Inflammatory macrophage (primary cell): ENCODE measurements around the gene SESN3.
"Not testable (repeated sequence)": the region's sequence is repeated elsewhere in the genome, so short reads cannot be mapped to it uniquely, and the experiment has no call there.

Experiments used
- DNase-seq, 2 donors: peaks; one replicate each; pipeline ENCODE4 v3.0.0-alpha.2; 2020 to 2022
- total RNA-seq, 18 experiments: gene quantifications; one replicate each; lab custom pipeline; 2026; ENCODE audit warnings: mixed read lengths in 6 of 18, inconsistent platforms in 2 of 18; lab: John Stamatoyannopoulos, UW

Gene SESN3, protein sequence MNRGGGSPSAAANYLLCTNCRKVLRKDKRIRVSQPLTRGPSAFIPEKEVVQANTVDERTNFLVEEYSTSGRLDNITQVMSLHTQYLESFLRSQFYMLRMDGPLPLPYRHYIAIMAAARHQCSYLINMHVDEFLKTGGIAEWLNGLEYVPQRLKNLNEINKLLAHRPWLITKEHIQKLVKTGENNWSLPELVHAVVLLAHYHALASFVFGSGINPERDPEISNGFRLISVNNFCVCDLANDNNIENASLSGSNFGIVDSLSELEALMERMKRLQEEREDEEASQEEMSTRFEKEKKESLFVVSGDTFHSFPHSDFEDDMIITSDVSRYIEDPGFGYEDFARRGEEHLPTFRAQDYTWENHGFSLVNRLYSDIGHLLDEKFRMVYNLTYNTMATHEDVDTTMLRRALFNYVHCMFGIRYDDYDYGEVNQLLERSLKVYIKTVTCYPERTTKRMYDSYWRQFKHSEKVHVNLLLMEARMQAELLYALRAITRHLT
- total RNA-seq: 8.0 to 236 (median 36.6) reads per million in 18 experiments

DNA sequence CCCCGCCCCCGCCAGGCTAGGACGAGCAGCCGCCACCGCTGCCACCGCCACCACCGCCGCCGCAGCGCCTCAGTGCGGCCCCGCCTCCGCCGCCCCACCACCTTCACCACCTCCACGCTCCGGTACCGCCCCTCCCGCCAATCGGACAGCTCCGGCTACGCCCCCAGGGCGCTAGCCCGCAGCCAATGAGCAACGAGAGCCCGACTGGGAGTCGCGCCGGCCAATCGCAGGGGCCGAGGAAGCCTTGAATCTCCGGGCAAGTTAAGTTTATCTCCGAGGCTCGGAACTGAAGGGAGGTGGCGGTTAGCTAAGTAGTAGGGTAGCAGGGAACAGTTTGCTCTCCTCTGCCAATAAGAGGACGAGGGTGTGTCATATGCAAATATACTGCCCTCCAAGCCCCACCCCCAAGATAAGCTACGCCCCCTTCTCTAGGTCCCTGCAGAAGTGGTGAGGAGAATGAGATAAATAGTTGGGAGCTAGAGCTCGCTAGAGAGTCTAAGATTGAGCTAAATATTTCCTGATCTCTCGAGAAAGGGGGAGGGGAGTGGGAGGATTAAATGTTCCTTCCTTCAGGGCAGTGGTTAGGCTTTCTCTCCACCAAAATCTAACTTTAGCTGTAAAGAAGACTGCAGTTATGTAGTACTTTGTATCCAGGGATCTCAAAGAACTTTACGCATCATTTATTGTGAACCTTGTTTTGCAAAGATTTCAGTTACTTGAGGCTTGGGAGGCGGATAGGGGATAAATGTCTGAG lies at the start of gene SESN3:
SESN3 (minus strand) TSS at position 76 of the 754 bp plus-strand sequence. CDS start 342 bp downstream, outside the sequence.
- peak; percentile 99 for DNase-seq

DNA sequence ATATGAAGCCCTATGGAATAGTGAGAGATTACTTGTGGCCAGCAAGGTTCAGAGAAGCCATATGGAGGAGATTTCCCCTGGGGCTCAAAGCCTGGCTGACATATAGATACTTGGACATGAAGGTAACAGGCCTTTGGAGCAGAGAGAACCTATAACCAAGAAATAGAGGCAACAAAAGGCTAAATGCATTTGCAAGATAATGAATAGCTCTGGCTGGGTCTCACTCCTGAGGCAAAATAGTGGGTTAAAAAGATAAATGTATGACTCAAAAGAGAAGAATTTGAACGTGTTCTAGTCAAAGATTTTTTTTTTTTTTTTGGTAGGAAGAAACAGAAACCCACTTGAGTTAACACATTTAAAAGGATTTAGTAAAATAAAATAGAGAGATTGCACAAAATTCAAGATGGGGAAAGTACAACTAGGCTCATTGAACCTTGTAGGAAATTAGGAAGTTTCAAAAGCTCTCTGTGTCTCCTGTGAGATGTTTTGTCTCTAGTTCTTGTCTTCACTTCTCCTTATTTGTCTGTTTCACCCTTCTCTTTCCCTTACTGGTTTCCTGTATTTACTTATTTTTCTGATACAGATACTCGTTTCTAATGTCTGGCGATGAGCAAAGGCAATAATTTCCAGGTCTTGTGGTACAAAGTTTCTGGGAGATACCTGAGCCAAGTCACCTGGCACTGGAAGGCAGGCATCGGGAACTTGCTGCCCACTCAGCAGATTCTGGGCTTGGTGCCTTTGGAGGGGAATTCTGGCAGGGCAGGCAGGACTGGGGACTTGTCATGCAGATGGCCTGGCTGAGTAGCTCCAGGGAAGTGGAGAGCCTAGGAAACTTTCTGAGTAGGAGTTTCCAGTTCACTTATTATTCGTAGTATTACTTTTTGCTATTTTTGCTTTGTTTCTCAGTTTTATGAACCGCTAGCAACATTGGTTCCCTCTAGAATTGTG lies 49.2 kb upstream of the SESN3 start:
- peak; percentile 24 to 63 for DNase-seq

DNA sequence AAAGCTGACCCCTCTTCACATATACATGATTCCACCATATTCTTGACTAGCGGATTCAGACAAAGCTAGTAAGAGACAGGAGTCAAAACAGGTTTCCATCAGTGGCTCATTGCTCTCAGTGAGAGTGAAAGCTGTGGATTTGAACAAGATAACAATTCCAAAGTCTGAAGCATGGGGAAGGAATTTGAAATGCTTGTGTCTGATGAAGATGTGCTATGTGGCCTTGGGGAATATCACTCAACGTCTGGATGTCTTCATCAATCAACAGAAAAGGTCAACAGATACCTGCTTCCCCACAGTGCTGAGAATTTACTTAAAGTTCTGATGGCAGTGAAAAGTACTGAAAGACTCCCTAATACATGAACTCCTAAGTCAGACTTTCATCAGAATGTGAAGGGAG lies 46.9 kb upstream of the SESN3 start:
- DNase-seq: no peak

DNA sequence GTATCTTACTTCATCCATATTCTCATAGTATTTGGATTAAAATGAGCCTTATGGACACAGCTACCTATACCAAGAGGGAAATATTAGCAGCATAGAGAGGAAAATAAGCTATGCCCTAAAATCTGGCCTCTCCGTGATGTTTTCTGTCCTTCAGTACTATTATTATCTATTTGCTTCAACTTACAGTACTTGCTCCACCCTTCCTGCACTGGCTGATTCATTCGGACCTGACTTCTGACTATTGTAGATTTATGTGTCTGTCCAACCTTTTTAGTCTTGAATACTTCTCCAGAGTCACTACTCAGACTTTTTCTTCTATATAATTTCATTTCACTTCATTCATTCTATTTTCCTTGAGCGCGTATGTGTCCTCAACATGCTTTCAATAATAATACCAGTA lies 45.1 kb upstream of the SESN3 start:
- no peak for DNase-seq

DNA sequence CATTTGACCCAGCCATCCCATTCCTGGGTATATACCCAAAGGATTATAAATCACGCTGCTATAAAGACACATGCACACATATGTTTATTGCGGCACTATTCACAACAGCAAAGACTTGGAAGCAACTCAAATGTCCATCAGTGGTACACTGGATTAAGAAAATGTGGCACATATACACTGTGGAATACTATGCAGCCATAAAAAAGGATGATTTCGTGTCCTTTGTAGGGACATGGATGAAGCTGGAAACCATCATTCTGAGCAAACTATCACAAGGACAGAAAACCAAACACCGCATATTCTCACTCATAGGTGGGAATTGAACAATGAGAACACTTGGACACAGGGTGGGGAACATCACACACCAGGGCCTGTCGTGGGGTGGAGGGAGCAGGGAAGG lies 42.6 kb upstream of the SESN3 start:
- DNase-seq: not testable (repeated sequence)

DNA sequence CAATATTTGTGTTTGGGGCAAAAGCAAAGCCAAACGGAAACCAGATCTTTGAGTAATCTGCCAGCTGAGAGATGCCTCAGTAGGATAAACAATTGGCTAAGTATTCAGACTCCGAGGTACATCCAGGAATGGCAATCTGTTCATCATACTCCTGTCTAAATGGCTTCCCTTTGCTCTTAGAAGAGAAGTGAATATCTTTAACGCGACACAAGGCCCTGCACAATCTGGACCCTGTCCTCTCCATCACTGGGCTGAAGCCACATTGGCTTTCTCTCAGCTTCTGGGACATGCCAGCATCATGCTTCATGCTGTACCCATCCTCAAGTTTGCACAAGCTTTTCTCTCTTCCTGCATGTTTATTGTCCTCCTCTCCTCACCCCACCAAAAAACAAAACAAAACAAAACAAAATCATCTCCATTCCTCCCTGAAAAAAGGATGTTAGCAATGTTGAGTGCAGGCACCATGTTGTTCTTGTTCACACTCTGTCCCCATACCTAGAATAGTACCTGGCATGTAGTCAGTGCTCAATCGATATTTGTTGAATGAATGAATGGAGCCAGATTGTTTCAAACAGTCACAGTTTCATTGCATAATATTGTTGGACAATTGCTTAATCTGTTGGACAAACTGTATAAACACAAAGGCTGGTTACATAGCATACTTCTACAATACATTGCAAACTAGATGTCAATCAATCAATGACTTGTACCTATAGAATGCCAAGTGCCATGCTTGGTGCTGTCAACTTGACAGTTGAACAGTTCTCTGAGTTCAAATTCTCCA lies 38.2 kb upstream of the SESN3 start:
- no peak for DNase-seq

DNA sequence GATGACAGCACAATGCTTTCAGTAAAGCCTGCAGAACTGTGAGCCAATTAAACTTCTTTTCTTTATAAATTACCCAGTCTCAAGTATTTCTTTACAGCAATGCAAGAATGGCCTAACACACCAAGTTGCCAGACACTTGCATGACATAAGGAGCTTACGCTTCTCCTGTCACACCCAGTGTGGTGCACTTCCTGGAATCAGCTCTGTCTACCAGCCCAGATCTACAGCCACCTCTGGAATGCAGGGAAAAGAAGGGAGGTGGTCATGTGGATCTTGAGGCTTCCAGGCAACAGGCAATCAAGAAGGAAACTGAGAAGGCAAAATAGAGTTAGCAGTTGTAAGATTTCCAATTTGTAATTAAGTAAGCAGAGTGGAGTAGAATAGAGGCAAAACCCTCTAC lies 37.4 kb upstream of the SESN3 start:
- peak in 1 of 2 donors; percentile 34 for DNase-seq

DNA sequence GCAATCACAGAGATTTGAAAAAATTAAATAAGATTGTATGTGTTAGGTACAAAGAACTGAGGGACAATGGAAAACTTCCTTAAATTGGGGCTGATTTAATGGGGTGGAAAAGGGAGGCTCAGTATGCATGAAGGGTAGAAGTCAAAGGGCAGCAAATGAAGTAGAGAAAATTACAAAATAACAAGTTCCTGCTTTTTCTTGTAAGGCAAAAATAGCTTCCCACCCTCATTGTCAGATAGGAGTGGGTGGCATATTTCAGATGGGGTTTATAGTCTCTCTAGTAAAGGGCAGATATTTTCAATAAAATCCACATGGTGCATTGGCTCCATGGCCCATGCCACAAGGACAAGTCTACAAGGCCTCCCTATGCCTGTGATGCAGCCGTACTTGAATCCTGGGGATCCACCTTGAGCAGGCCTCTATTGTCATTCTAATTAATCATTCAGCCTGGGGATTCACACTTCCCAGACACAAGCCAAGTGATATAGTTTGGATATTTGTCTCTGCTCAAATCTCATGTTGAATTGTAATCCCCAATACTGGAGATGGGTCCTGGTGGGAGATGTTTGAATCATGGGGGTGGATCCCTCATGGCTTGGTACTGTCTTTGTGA lies 36.7 kb upstream of the SESN3 start:
- DNase-seq: peak; percentile 58 to 66

DNA sequence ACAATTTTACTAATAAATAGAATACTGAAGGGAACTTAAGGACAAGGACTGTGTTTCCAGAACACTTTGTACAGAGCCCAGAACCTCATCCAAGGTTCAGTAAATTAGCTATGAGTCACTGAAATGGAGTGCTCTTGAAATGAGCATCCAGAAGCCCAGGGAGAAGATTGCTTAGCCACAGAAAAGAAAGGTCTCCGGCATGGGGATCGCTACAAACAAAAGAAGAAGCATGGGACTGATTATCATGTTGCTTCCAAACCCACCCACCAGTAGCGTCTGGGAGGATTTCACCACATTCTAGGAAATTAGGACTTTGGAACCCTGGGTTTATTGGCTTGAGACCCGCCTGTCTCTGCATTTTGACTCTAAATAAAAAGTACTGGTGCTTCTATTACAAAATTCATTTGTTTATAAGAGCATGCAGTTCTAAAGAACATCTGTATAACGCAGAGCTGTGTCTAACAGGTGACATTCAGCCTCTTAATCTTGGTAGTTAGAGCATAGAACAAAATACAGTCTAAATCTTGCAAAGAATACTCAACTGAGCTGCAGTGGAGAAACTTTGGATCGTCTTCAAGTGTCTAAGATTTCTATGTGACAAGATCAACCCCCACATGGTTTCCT lies 35.9 kb upstream of the SESN3 start:
- peak; percentile 11 to 18 for DNase-seq

DNA sequence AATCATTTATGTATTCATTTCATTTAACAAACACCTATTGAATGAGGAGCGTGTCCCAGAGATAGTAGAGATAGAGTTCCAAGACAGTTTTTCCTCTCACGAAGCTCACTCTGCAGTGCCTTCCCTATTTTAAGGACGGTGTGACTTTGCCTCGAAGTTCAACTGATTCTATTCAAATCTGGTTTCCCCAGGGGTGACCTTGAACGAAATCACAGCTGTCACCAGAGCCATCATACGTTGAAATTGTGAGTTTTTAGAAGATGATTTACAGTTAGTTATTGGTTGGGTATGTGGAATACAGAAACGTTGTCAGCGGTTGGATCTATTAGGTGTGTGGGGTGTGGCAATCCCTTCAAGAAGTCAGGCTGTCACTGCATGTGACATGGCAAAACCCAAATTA lies 33.9 kb upstream of the SESN3 start:
- DNase-seq: no peak

DNA sequence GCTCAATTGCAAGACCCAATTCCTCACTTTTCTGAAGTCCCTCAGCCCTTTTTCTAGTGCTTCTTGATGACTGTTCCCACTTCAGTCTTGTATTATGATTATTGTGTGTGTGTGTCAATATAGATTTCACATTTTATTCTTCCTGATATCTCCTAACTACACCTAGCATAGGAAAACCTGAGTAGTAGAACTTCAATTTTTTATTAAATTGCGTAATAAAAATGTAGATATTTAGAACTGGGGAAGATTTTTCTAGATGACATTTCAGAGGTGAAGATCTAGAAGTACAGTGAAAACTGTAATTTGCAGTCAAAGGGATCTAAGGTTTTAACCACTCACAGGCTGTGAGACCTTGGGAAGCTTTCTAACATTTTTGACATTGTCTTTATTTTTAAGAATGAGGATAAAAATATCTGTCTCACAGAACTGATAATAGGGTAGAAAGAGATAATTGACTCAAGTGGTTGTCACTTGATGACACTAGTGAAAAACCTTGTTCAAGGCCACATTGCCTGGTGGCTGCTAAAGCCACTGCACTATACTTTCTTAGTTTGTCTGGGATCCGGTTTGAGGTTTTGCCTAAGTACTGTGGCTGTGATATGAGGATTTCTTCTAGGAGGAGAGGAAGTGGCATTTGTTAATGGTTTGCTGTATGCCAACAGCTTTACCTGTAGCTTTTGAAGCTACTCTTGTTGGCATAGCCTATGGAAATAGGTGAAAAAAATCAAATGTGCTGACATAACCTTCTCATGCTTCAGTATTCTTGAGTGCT lies 32.2 kb upstream of the SESN3 start:
- no peak for DNase-seq

DNA sequence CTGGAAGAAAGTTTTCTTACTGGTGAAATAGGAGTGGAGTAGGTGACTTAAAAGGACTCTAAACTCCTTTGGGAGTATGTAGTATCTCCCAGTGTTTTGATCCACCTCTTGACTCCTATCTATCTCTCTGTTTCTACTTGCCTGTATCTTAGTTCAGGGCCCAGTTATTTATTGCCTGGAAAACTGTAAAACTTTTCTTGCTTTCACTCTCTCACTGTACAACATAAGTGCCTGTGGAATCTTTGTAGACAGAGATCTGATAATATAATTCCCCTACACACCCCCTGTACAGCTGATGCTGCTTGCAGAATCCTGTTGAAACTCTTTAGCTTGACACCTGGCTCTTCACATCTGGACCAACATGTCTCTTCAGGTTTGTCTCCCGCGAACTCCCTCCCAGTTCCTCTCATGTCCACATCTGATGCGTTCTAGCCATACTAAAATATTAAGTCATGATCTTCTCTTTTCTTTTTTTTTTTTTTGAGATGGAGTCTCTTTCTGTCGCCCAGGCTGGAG lies 26.5 kb upstream of the SESN3 start:
- DNase-seq: no peak

DNA sequence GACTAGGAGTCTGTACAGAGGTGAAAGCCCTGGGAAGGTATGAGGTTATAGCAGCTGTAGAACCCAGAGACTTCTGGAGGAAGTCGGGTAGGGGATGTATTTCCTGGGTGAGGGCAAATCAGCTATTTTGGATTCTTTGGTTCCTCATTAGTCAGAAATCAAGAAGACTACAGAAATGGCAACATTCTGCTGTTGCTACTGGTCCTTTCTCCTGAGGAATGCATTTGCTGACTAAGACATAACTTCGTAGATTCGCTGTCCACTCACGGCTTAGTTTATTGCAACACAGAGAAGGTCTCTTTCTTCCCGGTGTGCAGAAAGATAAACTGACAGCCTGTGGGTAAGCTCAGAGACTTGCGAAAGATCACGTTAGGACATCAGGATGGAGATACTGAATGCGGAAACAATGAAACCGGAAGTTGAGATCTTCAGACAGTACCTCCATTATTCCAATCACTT lies 25.3 kb upstream of the SESN3 start:
- DNase-seq: peak; percentile 58 to 80

DNA sequence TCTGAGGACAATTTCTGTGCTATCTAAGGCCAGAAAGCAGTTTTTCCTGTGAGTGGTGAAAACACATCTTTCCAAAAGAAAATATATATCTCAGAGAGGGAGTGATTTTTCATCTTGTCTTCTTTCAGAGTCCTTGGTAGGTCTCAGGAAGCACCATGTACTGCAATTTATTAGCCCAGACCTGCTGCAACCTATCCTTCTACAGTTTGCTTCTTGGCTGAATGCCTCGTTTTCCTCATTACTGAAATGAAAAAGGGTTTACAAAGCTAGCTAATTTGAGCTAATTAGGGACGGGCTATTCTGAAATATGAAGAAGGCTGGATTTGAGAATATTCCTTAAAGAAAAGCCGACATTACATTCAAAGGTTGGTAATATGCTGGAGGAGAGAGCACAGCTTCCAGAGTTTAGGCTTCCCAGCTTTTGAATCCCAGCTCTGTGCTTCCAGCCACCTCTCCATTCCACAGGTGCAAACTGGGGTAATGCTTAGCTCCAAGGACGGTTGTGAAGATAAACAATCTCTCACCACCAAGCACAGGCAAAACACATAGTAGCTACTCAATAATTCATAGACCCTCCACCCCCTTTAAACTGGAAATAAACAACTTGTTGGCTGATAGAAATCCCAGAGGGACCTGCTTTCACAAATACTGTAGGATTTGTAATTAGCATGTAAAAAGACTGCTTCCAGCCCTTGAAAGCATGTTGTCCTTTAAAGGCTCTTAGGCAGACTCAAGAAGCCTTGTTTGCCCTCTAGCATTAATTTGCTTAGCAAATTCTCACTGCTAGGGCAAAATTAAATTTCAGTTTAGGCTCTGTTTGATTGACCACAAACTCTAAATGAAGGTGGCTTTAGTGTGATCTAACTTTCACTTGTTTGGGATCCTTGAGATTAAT lies 24.5 kb upstream of the SESN3 start:
- DNase-seq: no peak

DNA sequence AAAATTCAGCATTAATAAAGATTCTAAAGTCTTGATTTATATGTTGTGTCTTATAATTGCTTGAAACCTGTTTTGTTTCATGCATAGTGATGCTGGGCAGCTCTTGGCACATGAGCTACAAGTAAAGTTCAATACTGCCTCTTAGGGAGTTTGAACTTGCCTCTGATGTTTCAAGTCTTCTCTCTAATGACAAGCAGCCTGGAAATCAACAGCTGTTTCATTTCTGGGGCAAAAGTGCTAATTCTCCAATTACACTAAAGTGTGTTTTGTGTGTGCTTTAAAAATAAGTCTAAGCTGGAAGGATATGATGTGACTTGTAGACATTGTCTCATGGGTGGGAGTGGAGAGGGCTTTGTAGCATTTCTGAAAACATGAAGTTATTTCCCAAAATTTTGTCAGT lies 23.7 kb upstream of the SESN3 start:
- no peak for DNase-seq

DNA sequence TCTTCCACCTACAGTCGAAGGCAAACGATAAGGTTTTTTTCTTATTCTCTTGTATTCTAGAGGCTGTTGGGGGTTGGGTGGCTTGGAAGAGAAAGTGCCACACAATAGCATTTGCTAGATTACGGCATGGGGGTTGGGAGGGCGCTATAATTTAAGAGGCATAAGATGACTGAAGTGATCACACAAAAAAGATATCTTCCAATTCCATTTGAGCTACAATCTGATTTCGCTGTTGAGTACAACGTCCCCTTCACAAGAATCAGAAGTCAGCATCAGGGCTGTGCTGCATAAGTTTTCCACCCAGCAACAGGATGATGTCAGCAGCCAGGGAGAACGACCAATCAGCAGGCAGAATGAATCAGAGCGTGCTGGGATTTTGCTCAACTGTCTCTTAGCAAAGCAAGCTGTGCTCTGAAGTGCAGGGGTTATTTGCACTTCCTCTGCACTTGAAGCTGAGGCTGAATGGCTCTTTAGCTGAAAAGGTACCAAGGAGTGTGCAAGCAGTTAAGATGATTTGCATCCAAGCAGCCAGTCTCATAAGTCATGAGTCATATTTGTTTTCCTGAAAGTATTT lies 23.2 kb upstream of the SESN3 start:
- DNase-seq: peak; percentile 94 to 95

DNA sequence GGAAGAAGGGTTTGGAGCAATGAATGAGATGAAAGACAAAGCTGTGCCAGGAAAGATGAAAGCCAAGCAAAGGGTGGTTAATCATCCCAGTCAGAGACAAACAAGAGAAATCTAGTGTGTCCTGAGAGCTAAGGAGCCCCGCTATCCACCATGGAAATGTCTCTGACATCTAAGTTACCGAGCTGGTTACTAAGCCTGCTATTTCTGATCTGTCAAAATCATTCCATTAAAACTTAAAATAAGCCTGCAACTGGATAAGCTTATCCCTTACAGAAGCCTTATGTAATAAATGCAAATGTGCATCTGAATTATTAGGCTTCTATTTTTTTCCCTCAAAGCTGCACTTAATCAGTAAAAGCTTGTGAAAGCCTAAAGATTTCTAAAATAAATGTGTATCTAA lies 22.1 kb upstream of the SESN3 start:
- DNase-seq: no peak

DNA sequence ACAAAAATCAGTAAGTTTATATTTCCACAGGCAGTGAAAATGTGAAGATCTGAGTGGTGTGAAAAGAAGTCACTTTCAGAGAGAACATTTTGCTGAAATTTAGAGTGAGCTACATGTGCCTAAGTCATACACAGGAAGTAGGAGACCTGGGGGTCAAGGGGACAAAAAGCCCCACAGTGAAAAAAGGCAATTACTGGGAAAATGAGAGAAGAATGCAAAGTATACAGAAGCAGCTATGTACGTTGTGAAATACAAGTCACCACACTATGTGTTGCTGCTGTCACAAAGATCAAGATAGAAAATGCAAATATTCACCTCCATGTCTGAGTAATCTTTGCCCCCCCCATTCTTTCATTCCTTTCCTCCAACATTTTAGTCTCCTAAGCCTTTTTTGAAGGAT lies 21.6 kb upstream of the SESN3 start:
- no peak for DNase-seq
